ENCODE measurements around the gene DAAM2.

DNA sequence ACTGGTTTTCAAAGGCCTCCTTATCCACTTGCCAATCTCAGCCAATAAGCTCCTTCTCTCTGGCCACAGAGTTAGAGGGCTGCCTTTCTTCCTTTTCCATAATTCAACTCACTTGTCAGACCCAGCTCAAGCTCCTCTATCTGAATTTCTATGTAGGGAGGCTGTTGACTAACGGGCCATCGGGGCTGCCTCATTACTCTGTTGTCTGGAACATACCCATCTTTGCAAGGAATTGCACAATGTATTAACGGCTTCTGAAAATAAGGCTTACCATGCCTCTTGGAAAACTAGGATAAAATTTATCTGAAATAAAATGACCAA, 38.5 kb upstream of the DAAM2 start:
- TF ChIP-seq YY1 (IDR thresholded peaks at IDR 0.05): no peak
- TF ChIP-seq, protein P1, sequence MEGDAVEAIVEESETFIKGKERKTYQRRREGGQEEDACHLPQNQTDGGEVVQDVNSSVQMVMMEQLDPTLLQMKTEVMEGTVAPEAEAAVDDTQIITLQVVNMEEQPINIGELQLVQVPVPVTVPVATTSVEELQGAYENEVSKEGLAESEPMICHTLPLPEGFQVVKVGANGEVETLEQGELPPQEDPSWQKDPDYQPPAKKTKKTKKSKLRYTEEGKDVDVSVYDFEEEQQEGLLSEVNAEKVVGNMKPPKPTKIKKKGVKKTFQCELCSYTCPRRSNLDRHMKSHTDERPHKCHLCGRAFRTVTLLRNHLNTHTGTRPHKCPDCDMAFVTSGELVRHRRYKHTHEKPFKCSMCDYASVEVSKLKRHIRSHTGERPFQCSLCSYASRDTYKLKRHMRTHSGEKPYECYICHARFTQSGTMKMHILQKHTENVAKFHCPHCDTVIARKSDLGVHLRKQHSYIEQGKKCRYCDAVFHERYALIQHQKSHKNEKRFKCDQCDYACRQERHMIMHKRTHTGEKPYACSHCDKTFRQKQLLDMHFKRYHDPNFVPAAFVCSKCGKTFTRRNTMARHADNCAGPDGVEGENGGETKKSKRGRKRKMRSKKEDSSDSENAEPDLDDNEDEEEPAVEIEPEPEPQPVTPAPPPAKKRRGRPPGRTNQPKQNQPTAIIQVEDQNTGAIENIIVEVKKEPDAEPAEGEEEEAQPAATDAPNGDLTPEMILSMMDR (IDR thresholded peaks at IDR 0.05; ENCODE audit: low read depth, low read length, missing input control): no peak
- no peak for TF ChIP-seq SP1 (IDR thresholded peaks at IDR 0.05)
- no peak for TF ChIP-seq JUND (IDR thresholded peaks at IDR 0.05)
- TF ChIP-seq TAF1 (conservative IDR thresholded peaks at IDR 0.05): no peak
- no peak for TF ChIP-seq GABPA (IDR thresholded peaks at IDR 0.05 in 1 of 2, conservative IDR thresholded peaks at IDR 0.05 in 1 of 2)
- TF ChIP-seq, protein P2, sequence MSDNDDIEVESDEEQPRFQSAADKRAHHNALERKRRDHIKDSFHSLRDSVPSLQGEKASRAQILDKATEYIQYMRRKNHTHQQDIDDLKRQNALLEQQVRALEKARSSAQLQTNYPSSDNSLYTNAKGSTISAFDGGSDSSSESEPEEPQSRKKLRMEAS (IDR thresholded peaks at IDR 0.05): no peak

Measured in liver (tissue), 3 donors.